Effector memory CD4-positive, alpha-beta T cell (primary cell): ENCODE measurements around the gene C16orf78.

Experiments used
- DNase-seq, 3 donors: peaks; one replicate each; pipeline ENCODE4 v3.0.0-alpha.2; 2020
- H3K27ac ChIP-seq: 2 replicates; pipeline ENCODE4 v1.7.0; 2013; ENCODE audit warnings: mild to moderate bottlenecking, low read length, moderate library complexity; ENCODE audit not compliant: insufficient read depth, poor library complexity, severe bottlenecking
- H3K27me3 ChIP-seq: replicated peaks from 2 replicates; pipeline ENCODE4 v1.7.0; 2013; ENCODE audit warnings: mild to moderate bottlenecking, low read length; ENCODE audit not compliant: insufficient read depth, control insufficient read depth, poor library complexity, severe bottlenecking
- H3K36me3 ChIP-seq: 2 replicates; pipeline ENCODE4 v1.7.0; 2013; ENCODE audit warnings: mild to moderate bottlenecking, low read length, moderate library complexity; ENCODE audit not compliant: control insufficient read depth, insufficient read depth
- H3K4me1 ChIP-seq: 2 replicates; pipeline ENCODE4 v1.7.0; 2013; ENCODE audit warnings: low read length, mild to moderate bottlenecking; ENCODE audit not compliant: control insufficient read depth, insufficient read depth, poor library complexity, severe bottlenecking
- H3K4me3 ChIP-seq: 2 replicates; pipeline ENCODE4 v1.7.0; 2013; ENCODE audit warnings: low read length, low read depth, mild to moderate bottlenecking; ENCODE audit not compliant: insufficient read depth, poor library complexity, severe bottlenecking
- H3K9me3 ChIP-seq: 2 replicates; pipeline ENCODE4 v1.7.0; 2013; ENCODE audit warnings: mild to moderate bottlenecking, low read length, moderate library complexity; ENCODE audit not compliant: control insufficient read depth

C16orf78 gene

GRCh38 chr16:49338611-49339265, 34.9 kb upstream of the C16orf78 start:
- H3K9me3 ChIP-seq = no peaks in the 10 kb centered on the region
- DNase-seq = no peak
- no peaks in the 10 kb centered on the region for H3K36me3 ChIP-seq

GRCh38 chr16:49340466-49340865, 33.1 kb upstream of the C16orf78 start:
- H3K36me3 ChIP-seq = no peaks in the 10 kb centered on the region
- H3K27me3 ChIP-seq = no peaks in the 10 kb centered on the region
- H3K4me3 ChIP-seq = no peak overlapping the region
- no peak for DNase-seq
- no peak overlapping the region for H3K27ac ChIP-seq
- H3K9me3 ChIP-seq = no peaks in the 10 kb centered on the region
- no peaks in the 10 kb centered on the region for H3K4me1 ChIP-seq

More at GRCh38 chr16:49338611-49339265, 34.9 kb upstream of the C16orf78 start:
- H3K27ac ChIP-seq = no peak overlapping the region
- H3K4me3 ChIP-seq = no peak overlapping the region
- H3K27me3 ChIP-seq = no peaks in the 10 kb centered on the region
- H3K4me1 ChIP-seq = no peaks in the 10 kb centered on the region

- Histone ChIP-seq H3K27ac (no peak overlapping the region), H3K27me3 (no peaks in the 10 kb centered on the region), H3K4me3 (no peak overlapping the region), H3K4me1 (no peaks in the 10 kb centered on the region), H3K36me3 (no peaks in the 10 kb centered on the region), H3K9me3 (no peaks in the 10 kb centered on the region)
- DNase-seq = no peak
Observed at GRCh38 chr16:49341706-49342105, 31.9 kb upstream of the C16orf78 start.

GRCh38 chr16:49342336-49343265, 31.0 kb upstream of the C16orf78 start:
- Histone ChIP-seq H3K9me3 (no peaks in the 10 kb centered on the region), H3K36me3 (no peaks in the 10 kb centered on the region), H3K27ac (no peak overlapping the region), H3K27me3 (no peaks in the 10 kb centered on the region), H3K4me1 (no peaks in the 10 kb centered on the region), H3K4me3 (no peak overlapping the region)
- DNase-seq = no peak

- Histone ChIP-seq H3K36me3 (no peaks in the 10 kb centered on the region), H3K4me3 (no peak overlapping the region), H3K27me3 (no peaks in the 10 kb centered on the region), H3K9me3 (no peaks in the 10 kb centered on the region), H3K4me1 (no peaks in the 10 kb centered on the region), H3K27ac (no peak overlapping the region)
- no peak for DNase-seq
Observed at GRCh38 chr16:49343291-49343690, 30.3 kb upstream of the C16orf78 start.

- no peaks in the 10 kb centered on the region for H3K36me3 ChIP-seq
- H3K9me3 ChIP-seq = no peaks in the 10 kb centered on the region
- H3K27me3 ChIP-seq = no peaks in the 10 kb centered on the region
- no peak for DNase-seq
- H3K27ac ChIP-seq = no peak overlapping the region
- H3K4me3 ChIP-seq = no peak overlapping the region
- no peaks in the 10 kb centered on the region for H3K4me1 ChIP-seq
Observed at GRCh38 chr16:49344401-49344800, 29.2 kb upstream of the C16orf78 start.

DNA sequence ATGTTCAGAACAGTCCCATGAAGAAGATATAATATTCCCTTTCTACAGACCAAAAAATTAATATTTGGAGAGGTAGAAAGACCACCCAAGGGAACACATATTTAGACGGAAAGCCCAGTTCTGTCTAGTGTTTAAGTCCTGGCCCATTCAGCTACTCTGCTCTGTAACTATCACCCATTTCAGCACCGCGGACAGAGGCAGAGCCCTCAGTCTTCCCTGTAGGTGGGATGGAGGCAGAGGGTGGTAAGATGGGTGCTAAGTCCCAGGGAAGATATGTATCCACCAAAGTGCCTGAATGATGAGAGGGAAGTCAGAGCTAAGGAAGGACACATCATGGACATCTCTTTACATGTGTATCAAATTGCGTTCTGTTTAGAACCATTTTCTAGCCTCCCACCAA, 27.8 kb upstream of the C16orf78 start:
- H3K4me1 ChIP-seq = no peaks in the 10 kb centered on the region
- no peak for DNase-seq
- no peaks in the 10 kb centered on the region for H3K27me3 ChIP-seq
- no peaks in the 10 kb centered on the region for H3K36me3 ChIP-seq
- H3K9me3 ChIP-seq = no peaks in the 10 kb centered on the region
- H3K4me3 ChIP-seq = no peak overlapping the region
- no peak overlapping the region for H3K27ac ChIP-seq

- Histone ChIP-seq H3K36me3 (no peaks in the 10 kb centered on the region), H3K9me3 (no peaks in the 10 kb centered on the region), H3K27me3 (no peaks in the 10 kb centered on the region), H3K27ac (no peak overlapping the region), H3K4me3 (no peak overlapping the region), H3K4me1 (no peaks in the 10 kb centered on the region)
- DNase-seq = no peak
Observed at GRCh38 chr16:49346459-49346858, 27.1 kb upstream of the C16orf78 start.

GRCh38 chr16:49347476-49347875, 26.1 kb upstream of the C16orf78 start:
- H3K4me1 ChIP-seq = no peaks in the 10 kb centered on the region
- H3K4me3 ChIP-seq = no peak overlapping the region
- no peak overlapping the region for H3K27ac ChIP-seq
- no peaks in the 10 kb centered on the region for H3K36me3 ChIP-seq
- no peak for DNase-seq
- no peaks in the 10 kb centered on the region for H3K9me3 ChIP-seq
- no peaks in the 10 kb centered on the region for H3K27me3 ChIP-seq
